GM23248 (cell line): ENCODE data around the gene CAB39. TPM values are rescaled to one million over a fixed set of nuclear protein-coding genes. Genes with fewer than 3 reads are reported as not detected.
A peak's percentile ranks its signal among the peaks of the same experiment; 100 is the strongest.

ENCODE experiments used
- DNase-seq: peaks from one replicate; pipeline ENCODE4 v3.0.0-alpha.2; 2015
- H2AFZ ChIP-seq: fragments of 200-600 bp; sonication (generic); 2 replicates; pipeline ENCODE4 v1.6.1; 2016; ENCODE audit warnings: antibody characterized with exemption
- H3F3A ChIP-seq: fragments of 200-600 bp; sonication (generic); 2 replicates; pipeline ENCODE4 v1.6.1; 2016; ENCODE audit warnings: mild to moderate bottlenecking, antibody characterized with exemption, mixed run types; ENCODE audit not compliant: insufficient read depth
- H3K27ac ChIP-seq: fragments of 200-600 bp; sonication (generic); 2 replicates; pipeline ENCODE4 v1.5.1; 2016; ENCODE audit warnings: mild to moderate bottlenecking
- H3K27me3 ChIP-seq: fragments of 200-600 bp; sonication (generic); replicated peaks from 2 replicates; pipeline ENCODE4 v1.6.1; 2016; ENCODE audit warnings: mild to moderate bottlenecking; ENCODE audit not compliant: insufficient read depth
- H3K36me3 ChIP-seq: fragments of 200-600 bp; sonication (generic); 2 replicates; pipeline ENCODE4 v1.6.1; 2016; ENCODE audit warnings: low read depth, mild to moderate bottlenecking
- H3K4me1 ChIP-seq: fragments of 200-600 bp; sonication (generic); 2 replicates; pipeline ENCODE4 v1.6.1; 2016; ENCODE audit warnings: mild to moderate bottlenecking; ENCODE audit not compliant: insufficient read depth
- H3K4me2 ChIP-seq: fragments of 200-600 bp; sonication (generic); one replicate; pipeline ENCODE4 v1.6.1; 2016; ENCODE audit warnings: mild to moderate bottlenecking; ENCODE audit not compliant: unreplicated experiment
- H3K4me3 ChIP-seq: fragments of 200-600 bp; sonication (generic); 2 replicates; pipeline ENCODE4 v1.5.1; 2016; ENCODE audit warnings: mild to moderate bottlenecking
- H3K79me2 ChIP-seq: fragments of 200-600 bp; sonication (generic); 2 replicates; pipeline ENCODE4 v1.6.1; 2016; ENCODE audit warnings: mild to moderate bottlenecking; ENCODE audit not compliant: insufficient read depth
- H3K9ac ChIP-seq: fragments of 200-600 bp; sonication (generic); 2 replicates; pipeline ENCODE4 v1.6.1; 2016; ENCODE audit warnings: mild to moderate bottlenecking
- H3K9me2 ChIP-seq: fragments of 200-600 bp; sonication (generic); 2 replicates; pipeline ENCODE4 v1.6.1; 2016; ENCODE audit warnings: mixed run types, mild to moderate bottlenecking, moderate library complexity; ENCODE audit not compliant: insufficient read depth
- H3K9me3 ChIP-seq: fragments of 200-600 bp; sonication (generic); one replicate; pipeline ENCODE4 v1.6.1; 2017; ENCODE audit warnings: low read depth
- H4K20me1 ChIP-seq: fragments of 200-600 bp; sonication (generic); 2 replicates; pipeline ENCODE4 v1.6.0; 2016; ENCODE audit not compliant: insufficient read depth
- EZH2 ChIP-seq: fragments of 200-600 bp; sonication (generic); IDR thresholded peaks from 2 replicates; pipeline ENCODE4 v1.6.1; 2018; ENCODE audit warnings: antibody characterized with exemption, mild to moderate bottlenecking; ENCODE audit not compliant: insufficient read depth, poor library complexity, severe bottlenecking
- EZH2phosphoT487 ChIP-seq: fragments of 200-600 bp; sonication (generic); IDR thresholded peaks from 2 replicates; pipeline ENCODE4 v1.6.1; 2018; ENCODE audit warnings: antibody characterized with exemption, moderate library complexity, mild to moderate bottlenecking, low read depth; ENCODE audit not compliant: insufficient read depth
- WGBS, 2 experiments: methylation state at CpG; one replicate each; pipeline ENCODE4 v1.1.6; 2015 to 2017; ENCODE audit warnings: low lambda C conversion rate in 2 of 2, low coverage in 1 of 2; ENCODE audit errors: missing lambda C conversion rate in 2 of 2; 5-methylcytosine and 5-hydroxymethylcytosine counted together
- in situ Hi-C: fragments of 300-500 bp; cut with MboI; formaldehyde crosslinking; loops from 2 replicates; pipeline ENCODE4 v1.15.0; 2020
- polyA plus RNA-seq: library from polyadenylated mRNA; unstranded; fragments of >200 nt; fragmentation: Nextera tagmentation; extraction: Ambion mirVana; gene quantifications from 2 replicates; pipeline ENCODE4 v1.2.1, GENCODE V29; 2016
- total RNA-seq: library from RNA; depleted of rRNA; stranded (reverse); fragments of >200 nt; shearing (Covaris generic); gene quantifications from 2 replicates; pipeline ENCODE4 v1.2.3, GENCODE V29; 2014

The CAB39 gene
- total and polyA plus RNA-seq, 2 experiments from 2014 or later: 22.7 to 52.1 TPM

DNA sequence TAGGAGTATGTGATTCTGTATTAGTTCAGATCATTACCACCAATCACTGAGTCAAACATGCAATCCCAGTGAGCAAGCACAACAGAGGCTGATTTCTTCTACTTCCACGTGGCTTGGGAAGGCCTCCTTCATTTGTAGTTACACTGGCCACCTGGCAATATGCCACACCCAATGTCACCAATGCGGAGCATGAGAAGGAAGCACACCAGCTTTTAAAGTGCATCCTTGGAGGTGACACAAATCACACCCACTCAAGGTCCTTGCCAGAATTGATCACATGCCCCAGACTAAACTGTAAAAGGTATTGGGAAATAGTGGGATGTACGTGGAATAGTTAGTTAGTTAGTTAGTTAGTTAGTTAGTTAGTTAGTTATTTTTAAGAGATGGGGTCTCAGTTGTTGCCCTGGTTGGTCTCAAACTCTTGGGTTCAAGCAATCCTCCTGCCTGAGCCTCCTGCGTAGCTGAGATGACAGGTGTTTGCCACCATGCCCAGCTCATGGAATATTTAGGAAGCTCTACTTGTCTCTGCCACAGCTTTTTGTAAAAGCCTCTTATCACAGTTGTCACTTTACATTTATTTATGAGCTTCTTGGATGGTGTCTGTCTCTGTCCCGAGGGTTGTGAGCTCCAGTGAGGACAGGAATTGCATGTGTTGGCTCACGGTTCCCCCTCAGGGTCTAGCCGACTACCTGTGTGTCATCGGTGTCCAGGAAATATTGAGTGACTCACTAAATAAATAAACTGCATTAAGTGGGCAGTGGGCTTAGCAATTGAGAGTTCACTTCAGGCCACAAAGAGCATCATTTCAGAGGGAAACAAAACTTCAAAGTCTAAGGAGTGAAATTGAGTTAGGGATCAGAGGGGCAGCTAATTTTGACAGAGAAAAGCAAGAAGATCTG lies 28.1 kb upstream of the CAB39 start:
- Histone ChIP-seq H3K4me3 (no peak overlapping the region), H4K20me1 (no peaks in the 10 kb centered on the region), H3K9me3 (no peaks in the 10 kb centered on the region), H3K27ac (no peak overlapping the region), H3K9ac (no peak overlapping the region), H3K27me3 (no peaks in the 10 kb centered on the region), H3K4me2 (peak overlapping the region; percentile 16), H3K79me2 (no peaks in the 10 kb centered on the region), H3F3A (no peaks in the 10 kb centered on the region), H3K9me2 (no peaks in the 10 kb centered on the region), H2AFZ (no peak overlapping the region), H3K36me3 (no peaks in the 10 kb centered on the region), H3K4me1 (peaks cover 20% of the 10 kb centered on the region)
- no peak for TF ChIP-seq EZH2phosphoT487
- no peak for TF ChIP-seq EZH2
- WGBS, 2 experiments: 42% methylated on average over 8 of the region's 8 CpGs
- in situ Hi-C loops: no loop called here
- peak; percentile 47 for DNase-seq

- Histone ChIP-seq H3K4me2 (no peak overlapping the region), H3K4me1 (peaks cover 20% of the 10 kb centered on the region), H2AFZ (no peak overlapping the region), H3K27ac (no peak overlapping the region), H3K36me3 (no peaks in the 10 kb centered on the region), H3K79me2 (no peaks in the 10 kb centered on the region), H3K4me3 (no peak overlapping the region), H3F3A (no peaks in the 10 kb centered on the region), H3K9me3 (no peaks in the 10 kb centered on the region), H4K20me1 (no peaks in the 10 kb centered on the region), H3K27me3 (no peaks in the 10 kb centered on the region), H3K9ac (no peak overlapping the region), H3K9me2 (no peaks in the 10 kb centered on the region)
- in situ Hi-C loops: no loop called here
- TF ChIP-seq EZH2 (no peak), EZH2phosphoT487 (no peak)
- WGBS, 2 experiments: 38 to 48% methylated on average over 6 of the region's 6 CpGs
- DNase-seq: no peak
These were observed 27.5 kb upstream of the CAB39 start for GRCh38 chr2:230685178-230685577.

GRCh38 chr2:230687498-230687897 lies 25.1 kb upstream of the CAB39 start:
- Histone ChIP-seq H2AFZ (no peak overlapping the region), H3K9ac (no peak overlapping the region), H3F3A (no peaks in the 10 kb centered on the region), H3K4me2 (no peak overlapping the region), H3K27me3 (no peaks in the 10 kb centered on the region), H3K79me2 (no peaks in the 10 kb centered on the region), H3K27ac (no peak overlapping the region), H3K9me2 (no peaks in the 10 kb centered on the region), H3K4me3 (no peak overlapping the region), H3K9me3 (no peaks in the 10 kb centered on the region), H3K4me1 (peaks cover 30% of the 10 kb centered on the region), H3K36me3 (no peaks in the 10 kb centered on the region), H4K20me1 (no peaks in the 10 kb centered on the region)
- WGBS, 2 experiments: 33 to 34% methylated on average over 4 to 5 of the region's 5 CpGs
- TF ChIP-seq EZH2phosphoT487 (no peak), EZH2 (no peak)
- in situ Hi-C loops: no loop called here
- DNase-seq: peak; percentile 75

DNA sequence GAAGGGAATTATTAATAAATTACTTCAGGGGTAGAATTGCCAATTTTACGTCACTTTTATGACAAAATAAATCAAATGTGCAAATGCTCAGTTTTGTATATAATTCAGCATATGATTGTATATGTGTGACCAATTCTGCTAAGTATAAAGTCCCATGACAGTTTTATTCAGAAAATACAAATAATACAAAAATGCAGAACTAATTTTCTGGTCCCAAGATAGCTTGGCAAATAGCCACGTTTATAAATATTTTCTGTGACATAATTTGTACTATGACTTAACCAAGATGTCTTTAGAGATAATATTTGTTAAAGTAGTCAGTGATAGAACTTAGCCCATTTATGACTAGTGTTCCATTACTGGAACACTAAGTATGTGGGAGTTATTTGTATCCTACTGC lies 24.2 kb upstream of the CAB39 start:
- no peaks in the 10 kb centered on the region for H4K20me1 ChIP-seq
- H3K27me3 ChIP-seq: no peaks in the 10 kb centered on the region
- H3F3A ChIP-seq: no peaks in the 10 kb centered on the region
- no peak overlapping the region for H3K9ac ChIP-seq
- no peak for TF ChIP-seq EZH2phosphoT487
- no peak for TF ChIP-seq EZH2
- in situ Hi-C loops: no loop called here
- H3K9me3 ChIP-seq: no peaks in the 10 kb centered on the region
- peaks cover 30% of the 10 kb centered on the region for H3K4me1 ChIP-seq
- H3K4me2 ChIP-seq: no peak overlapping the region
- no peak overlapping the region for H2AFZ ChIP-seq
- no peaks in the 10 kb centered on the region for H3K79me2 ChIP-seq
- WGBS, 2 experiments: 27 to 28% methylated on average over 2 of the region's 2 CpGs
- no peak overlapping the region for H3K4me3 ChIP-seq
- no peak for DNase-seq
- H3K36me3 ChIP-seq: no peaks in the 10 kb centered on the region
- H3K27ac ChIP-seq: no peak overlapping the region
- H3K9me2 ChIP-seq: no peaks in the 10 kb centered on the region
